ENCODE measurements around the gene KIAA0319L. TPM values are rescaled to one million over a fixed set of nuclear protein-coding genes. Genes with fewer than 3 reads are reported as not detected.

Gene KIAA0319L
- total and polyA plus RNA-seq, 2 experiments from 2014 or later = 27.2 to 75.1 TPM

GRCh38 chr1:35461966-35462651 lies 95.1 kb downstream of the KIAA0319L start (continued):
- no peak for TF ChIP-seq CTCF (conservative IDR thresholded peaks at IDR 0.05; ENCODE audit: low read depth in 2 of 2)

DNA sequence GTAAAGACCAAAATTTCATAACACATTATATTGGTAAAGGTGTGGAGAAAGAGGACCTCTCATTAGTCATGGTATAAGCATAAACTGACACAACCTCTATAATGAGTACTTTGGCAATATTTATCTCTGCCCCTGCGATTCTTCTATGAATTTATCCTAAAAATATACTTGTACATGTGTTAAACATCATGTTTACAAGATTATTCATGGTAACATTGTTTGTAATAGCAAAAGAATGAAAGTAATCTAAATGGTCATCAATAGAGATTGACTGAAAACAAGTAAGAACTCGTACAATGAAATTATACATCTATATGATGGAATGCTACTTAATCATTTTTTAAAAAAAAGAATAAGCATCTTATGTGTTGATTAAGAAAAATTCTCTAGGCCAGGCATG lies 96.4 kb downstream of the KIAA0319L start:
- Histone ChIP-seq H3K4me3 (no peak overlapping the region), H4K20me1 (replicated peaks; ENCODE audit: insufficient read depth) (no peaks in the 10 kb centered on the region; the same call in none of the 2 replicates), H3F3A (replicated peaks; ENCODE audit: low read depth) (no peaks in the 10 kb centered on the region), H3K9me2 (ENCODE audit: insufficient read depth) (no peaks in the 10 kb centered on the region; the same call in 1 of the 2 replicates), H3K4me1 (ENCODE audit: insufficient read depth) (no peaks in the 10 kb centered on the region), H2AFZ (no peak overlapping the region), H3K36me3 (ENCODE audit: insufficient read depth) (peaks cover 19% of the 10 kb centered on the region), H3K4me2 (no peak overlapping the region), H3K27me3 (ENCODE audit: insufficient read depth) (no peaks in the 10 kb centered on the region), H3K79me2 (replicated peaks; ENCODE audit: insufficient read depth) (no peaks in the 10 kb centered on the region), H3K27ac (ENCODE audit: low read depth) (no peak overlapping the region)
- peaks cover 1% of the 10 kb centered on the region for H3K27me3 Mint-ChIP-seq (ENCODE audit: insufficient read depth, low read depth, poor library complexity)
- no peak overlapping the region for H3K27ac Mint-ChIP-seq
- peaks cover 52% of the 10 kb centered on the region for H3K36me3 Mint-ChIP-seq (ENCODE audit: low read depth)
- H3K9me3 Mint-ChIP-seq = peaks cover 24% of the 10 kb centered on the region
- ATAC-seq (no peak), DNase-seq (ENCODE audit: low spot score) (no peak)
- TF ChIP-seq JUNB (IDR thresholded peaks at IDR 0.05; ENCODE audit: unreplicated experiment) (no peak), EZH2 (IDR thresholded peaks at IDR 0.05; ENCODE audit: low read depth, unreplicated experiment) (no peak), STAT1 (IDR thresholded peaks at IDR 0.05; ENCODE audit: unreplicated experiment) (no peak), CTCF (conservative IDR thresholded peaks at IDR 0.05; ENCODE audit: low read depth in 2 of 2) (no peak), ZNF114 (CRISPR knock-in tag; IDR thresholded peaks at IDR 0.05) (no peak), NANOG (IDR thresholded peaks at IDR 0.05; ENCODE audit: borderline replicate concordance) (no peak), ZNF331 (CRISPR knock-in tag; IDR thresholded peaks at IDR 0.05; ENCODE audit: low read depth) (no peak), ETS1 (IDR thresholded peaks at IDR 0.05) (no peak), CREB1 (CRISPR knock-in tag; IDR thresholded peaks at IDR 0.05; ENCODE audit: low read depth) (no peak), POLR2AphosphoS5 (IDR thresholded peaks at IDR 0.05; ENCODE audit: low read depth) (no peak)
- TF ChIP-seq, protein P1, sequence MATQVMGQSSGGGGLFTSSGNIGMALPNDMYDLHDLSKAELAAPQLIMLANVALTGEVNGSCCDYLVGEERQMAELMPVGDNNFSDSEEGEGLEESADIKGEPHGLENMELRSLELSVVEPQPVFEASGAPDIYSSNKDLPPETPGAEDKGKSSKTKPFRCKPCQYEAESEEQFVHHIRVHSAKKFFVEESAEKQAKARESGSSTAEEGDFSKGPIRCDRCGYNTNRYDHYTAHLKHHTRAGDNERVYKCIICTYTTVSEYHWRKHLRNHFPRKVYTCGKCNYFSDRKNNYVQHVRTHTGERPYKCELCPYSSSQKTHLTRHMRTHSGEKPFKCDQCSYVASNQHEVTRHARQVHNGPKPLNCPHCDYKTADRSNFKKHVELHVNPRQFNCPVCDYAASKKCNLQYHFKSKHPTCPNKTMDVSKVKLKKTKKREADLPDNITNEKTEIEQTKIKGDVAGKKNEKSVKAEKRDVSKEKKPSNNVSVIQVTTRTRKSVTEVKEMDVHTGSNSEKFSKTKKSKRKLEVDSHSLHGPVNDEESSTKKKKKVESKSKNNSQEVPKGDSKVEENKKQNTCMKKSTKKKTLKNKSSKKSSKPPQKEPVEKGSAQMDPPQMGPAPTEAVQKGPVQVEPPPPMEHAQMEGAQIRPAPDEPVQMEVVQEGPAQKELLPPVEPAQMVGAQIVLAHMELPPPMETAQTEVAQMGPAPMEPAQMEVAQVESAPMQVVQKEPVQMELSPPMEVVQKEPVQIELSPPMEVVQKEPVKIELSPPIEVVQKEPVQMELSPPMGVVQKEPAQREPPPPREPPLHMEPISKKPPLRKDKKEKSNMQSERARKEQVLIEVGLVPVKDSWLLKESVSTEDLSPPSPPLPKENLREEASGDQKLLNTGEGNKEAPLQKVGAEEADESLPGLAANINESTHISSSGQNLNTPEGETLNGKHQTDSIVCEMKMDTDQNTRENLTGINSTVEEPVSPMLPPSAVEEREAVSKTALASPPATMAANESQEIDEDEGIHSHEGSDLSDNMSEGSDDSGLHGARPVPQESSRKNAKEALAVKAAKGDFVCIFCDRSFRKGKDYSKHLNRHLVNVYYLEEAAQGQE (IDR thresholded peaks at IDR 0.05; ENCODE audit: unreplicated experiment) = no peak
- no peaks in the 10 kb centered on the region for H3K4me1 Mint-ChIP-seq
- no peak overlapping the region for H3K4me3 Mint-ChIP-seq

Data from GM23338 (cell line).